ENCODE data around the gene EMC7.

DNA sequence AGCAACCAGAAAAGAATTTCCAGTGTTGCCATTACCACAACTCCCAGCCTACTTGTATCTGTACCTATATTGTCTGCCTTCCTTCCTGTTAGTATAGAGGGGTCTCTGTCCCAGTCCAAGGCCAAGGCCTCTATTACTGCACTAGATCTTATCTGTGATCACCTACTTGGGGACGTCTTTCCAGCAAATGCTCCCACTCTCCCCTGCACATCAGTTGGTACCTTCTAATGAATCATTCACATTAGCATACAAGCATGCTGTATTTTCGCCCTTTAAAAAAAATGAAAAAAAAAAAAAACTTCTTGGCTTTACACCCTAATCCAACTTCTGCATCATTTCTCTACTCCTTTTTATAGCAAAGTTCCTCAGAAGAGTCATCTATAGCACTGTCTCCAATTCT lies 57.8 kb downstream of the EMC7 start:
- TF ChIP-seq, protein P1, sequence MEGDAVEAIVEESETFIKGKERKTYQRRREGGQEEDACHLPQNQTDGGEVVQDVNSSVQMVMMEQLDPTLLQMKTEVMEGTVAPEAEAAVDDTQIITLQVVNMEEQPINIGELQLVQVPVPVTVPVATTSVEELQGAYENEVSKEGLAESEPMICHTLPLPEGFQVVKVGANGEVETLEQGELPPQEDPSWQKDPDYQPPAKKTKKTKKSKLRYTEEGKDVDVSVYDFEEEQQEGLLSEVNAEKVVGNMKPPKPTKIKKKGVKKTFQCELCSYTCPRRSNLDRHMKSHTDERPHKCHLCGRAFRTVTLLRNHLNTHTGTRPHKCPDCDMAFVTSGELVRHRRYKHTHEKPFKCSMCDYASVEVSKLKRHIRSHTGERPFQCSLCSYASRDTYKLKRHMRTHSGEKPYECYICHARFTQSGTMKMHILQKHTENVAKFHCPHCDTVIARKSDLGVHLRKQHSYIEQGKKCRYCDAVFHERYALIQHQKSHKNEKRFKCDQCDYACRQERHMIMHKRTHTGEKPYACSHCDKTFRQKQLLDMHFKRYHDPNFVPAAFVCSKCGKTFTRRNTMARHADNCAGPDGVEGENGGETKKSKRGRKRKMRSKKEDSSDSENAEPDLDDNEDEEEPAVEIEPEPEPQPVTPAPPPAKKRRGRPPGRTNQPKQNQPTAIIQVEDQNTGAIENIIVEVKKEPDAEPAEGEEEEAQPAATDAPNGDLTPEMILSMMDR (IDR thresholded peaks at IDR 0.05; ENCODE audit: low read depth, low read length, poor library complexity, severe bottlenecking): no peak
- TF ChIP-seq EZH2phosphoT487 (IDR thresholded peaks at IDR 0.05; ENCODE audit: borderline replicate concordance, low read length): no peak

Measured in DOHH2 (cell line).